WERI-Rb-1 (cell line): ENCODE measurements around the gene SPEM3.

Experiments
- DNase-seq: peaks from one replicate; pipeline ENCODE4 v3.0.0-alpha.2; 2020
- H3K27ac ChIP-seq: fragments of 250-450 bp; sonication (Bioruptor Pico); 2 replicates; pipeline ENCODE4 v1.5.1; 2020; ENCODE audit warnings: mild to moderate bottlenecking, moderate library complexity
- H3K27me3 ChIP-seq: fragments of 250-450 bp; sonication (Bioruptor Pico); 2 replicates; pipeline ENCODE4 v1.5.1; 2021; ENCODE audit warnings: mild to moderate bottlenecking, low read depth, moderate library complexity; ENCODE audit not compliant: insufficient read depth, severe bottlenecking
- H3K36me3 ChIP-seq: fragments of 250-450 bp; sonication (Bioruptor Pico); 2 replicates; pipeline ENCODE4 v1.5.1; 2020; ENCODE audit warnings: mild to moderate bottlenecking, moderate library complexity
- H3K4me3 ChIP-seq: 2 replicates; pipeline ENCODE4 v1.5.1; 2011; ENCODE audit warnings: low read depth, mild to moderate bottlenecking, control low read depth, low read length
- H3K9me3 ChIP-seq: fragments of 250-450 bp; sonication (Bioruptor Pico); 2 replicates; pipeline ENCODE4 v1.5.1; 2021; ENCODE audit warnings: mild to moderate bottlenecking, moderate library complexity; ENCODE audit not compliant: severe bottlenecking
- TF ChIP-seq, protein P1 (sequence below): IDR thresholded peaks from 2 replicates; pipeline ENCODE4 v1.5.1; 2011; ENCODE audit warnings: low read depth, mild to moderate bottlenecking, control low read depth, inconsistent platforms, low read length

SPEM3 gene

DNA sequence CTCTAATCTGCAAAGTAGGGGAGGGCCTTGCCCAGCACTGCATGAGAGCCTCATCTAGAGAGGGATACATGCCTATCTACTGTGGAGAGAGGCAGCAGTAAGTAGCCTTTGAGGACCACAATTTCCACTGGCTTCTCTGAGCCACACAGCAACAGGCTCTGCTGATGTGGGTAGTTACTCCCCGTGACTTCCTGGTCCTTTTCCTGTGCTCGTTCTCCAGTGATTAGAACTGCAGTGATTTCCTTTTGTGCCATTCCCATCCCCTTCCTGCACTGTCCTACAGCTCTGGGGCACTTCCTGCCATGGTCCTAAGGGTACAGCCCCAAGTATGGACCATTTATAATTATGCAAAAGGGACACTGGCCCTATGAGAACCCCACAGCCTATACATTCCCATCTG is 37.4 kb upstream of the SPEM3 start:
- no peak for DNase-seq
- H3K27ac ChIP-seq, result no peak overlapping the region
- H3K36me3 ChIP-seq, result peaks cover 23% of the 10 kb centered on the region
- TF ChIP-seq, protein P1, sequence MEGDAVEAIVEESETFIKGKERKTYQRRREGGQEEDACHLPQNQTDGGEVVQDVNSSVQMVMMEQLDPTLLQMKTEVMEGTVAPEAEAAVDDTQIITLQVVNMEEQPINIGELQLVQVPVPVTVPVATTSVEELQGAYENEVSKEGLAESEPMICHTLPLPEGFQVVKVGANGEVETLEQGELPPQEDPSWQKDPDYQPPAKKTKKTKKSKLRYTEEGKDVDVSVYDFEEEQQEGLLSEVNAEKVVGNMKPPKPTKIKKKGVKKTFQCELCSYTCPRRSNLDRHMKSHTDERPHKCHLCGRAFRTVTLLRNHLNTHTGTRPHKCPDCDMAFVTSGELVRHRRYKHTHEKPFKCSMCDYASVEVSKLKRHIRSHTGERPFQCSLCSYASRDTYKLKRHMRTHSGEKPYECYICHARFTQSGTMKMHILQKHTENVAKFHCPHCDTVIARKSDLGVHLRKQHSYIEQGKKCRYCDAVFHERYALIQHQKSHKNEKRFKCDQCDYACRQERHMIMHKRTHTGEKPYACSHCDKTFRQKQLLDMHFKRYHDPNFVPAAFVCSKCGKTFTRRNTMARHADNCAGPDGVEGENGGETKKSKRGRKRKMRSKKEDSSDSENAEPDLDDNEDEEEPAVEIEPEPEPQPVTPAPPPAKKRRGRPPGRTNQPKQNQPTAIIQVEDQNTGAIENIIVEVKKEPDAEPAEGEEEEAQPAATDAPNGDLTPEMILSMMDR, result no peak
- H3K4me3 ChIP-seq, result no peak overlapping the region
- no peaks in the 10 kb centered on the region for H3K9me3 ChIP-seq
- H3K27me3 ChIP-seq, result no peaks in the 10 kb centered on the region

DNA sequence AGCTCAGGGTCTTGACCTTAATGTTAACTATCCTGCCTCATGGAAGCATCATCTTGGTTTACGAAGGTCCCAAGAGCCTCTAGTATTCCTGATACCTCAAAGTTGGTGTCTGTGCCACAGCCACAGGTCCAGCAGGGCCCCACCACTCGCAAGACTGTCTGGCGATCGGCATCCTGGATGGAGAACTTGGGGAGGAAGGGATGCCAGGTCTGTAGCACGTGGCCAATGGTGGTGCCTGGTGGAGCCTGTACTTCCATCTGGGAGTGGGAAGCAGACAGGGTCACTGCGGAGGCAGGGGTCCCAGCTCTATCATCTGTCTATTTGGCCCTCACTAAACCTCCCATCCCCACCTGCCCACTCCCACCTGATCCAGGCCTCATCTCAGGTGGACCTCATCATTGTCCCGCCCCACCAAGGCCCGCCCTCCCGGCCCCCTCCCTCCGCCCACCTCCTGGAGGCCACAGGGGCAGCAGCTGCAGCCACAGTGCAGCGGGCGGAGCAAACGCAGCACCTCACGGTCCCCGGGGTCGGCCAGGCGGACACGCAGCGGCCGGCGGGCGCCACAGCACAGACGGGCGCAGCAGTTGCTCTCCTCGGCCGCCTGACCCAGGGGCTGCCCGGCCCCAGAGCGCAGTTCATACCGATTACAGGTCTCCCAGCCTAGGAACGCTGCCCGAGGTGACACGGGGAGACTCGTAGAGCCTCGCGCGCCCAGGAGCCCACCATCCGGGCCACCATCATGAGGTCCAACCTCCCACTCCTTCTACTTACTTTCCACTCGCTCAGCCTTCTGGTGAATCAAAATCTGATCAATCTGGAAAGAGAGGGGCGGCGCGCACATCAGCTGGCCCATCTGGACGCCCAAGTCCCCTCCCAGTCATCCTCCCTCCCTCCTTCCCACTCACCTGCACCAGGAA is 35.7 kb upstream of the SPEM3 start:
- TF ChIP-seq, protein P1, result no peak
- no peaks in the 10 kb centered on the region for H3K9me3 ChIP-seq
- H3K27ac ChIP-seq, result no peak overlapping the region
- H3K27me3 ChIP-seq, result no peaks in the 10 kb centered on the region
- H3K4me3 ChIP-seq, result no peak overlapping the region
- no peak for DNase-seq
- H3K36me3 ChIP-seq, result peaks cover 23% of the 10 kb centered on the region

DNA sequence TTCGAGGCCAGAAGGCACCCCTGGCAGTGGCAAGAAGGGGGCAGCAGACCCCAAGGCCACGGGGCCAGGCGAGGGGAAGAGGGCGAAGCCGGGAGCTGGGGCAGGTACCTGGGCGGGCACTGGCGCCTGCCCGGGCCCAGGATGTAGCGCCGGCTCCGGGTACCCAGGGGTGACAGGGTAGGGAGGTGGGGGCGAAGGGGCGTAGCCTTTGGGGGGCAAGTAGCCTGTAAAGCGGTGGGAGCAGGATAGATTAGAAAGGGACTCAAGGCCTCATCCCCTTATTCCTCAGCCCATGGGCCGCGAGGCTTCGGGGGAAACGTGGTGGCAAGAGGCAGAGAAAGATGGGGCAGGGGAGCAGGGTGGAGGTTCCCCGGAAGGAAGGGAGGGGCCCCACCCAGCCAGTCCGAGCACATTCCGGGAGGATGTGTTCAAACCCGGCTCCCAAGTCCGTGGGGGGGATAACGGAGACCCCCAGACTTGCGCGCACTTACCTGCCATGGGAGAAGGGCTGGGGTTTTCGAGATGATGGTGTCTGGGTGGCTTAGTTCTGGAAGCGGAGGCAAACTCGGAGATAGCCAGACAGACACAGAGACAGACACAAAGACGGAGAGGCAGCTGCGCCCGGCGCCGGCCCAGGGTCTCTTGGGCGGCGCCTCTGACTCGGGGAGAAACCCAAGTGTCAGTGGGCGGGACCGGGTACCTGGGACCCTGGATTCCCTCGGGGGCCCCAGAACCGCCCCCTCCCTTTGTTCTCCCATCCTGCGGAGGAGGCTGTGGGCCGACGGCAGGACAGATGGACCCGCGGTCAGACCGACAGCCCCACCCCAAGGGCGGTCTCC is 34.8 kb upstream of the SPEM3 start:
- DNase-seq, result peak; percentile 61
- Histone ChIP-seq H3K27ac (peak overlapping the region; percentile 75), H3K4me3 (peak overlapping the region; percentile 49), H3K27me3 (no peaks in the 10 kb centered on the region), H3K36me3 (peaks cover 17% of the 10 kb centered on the region), H3K9me3 (no peaks in the 10 kb centered on the region)
- TF ChIP-seq, protein P1, result peak; percentile 10; the same call in 1 of the 2 replicates

DNA sequence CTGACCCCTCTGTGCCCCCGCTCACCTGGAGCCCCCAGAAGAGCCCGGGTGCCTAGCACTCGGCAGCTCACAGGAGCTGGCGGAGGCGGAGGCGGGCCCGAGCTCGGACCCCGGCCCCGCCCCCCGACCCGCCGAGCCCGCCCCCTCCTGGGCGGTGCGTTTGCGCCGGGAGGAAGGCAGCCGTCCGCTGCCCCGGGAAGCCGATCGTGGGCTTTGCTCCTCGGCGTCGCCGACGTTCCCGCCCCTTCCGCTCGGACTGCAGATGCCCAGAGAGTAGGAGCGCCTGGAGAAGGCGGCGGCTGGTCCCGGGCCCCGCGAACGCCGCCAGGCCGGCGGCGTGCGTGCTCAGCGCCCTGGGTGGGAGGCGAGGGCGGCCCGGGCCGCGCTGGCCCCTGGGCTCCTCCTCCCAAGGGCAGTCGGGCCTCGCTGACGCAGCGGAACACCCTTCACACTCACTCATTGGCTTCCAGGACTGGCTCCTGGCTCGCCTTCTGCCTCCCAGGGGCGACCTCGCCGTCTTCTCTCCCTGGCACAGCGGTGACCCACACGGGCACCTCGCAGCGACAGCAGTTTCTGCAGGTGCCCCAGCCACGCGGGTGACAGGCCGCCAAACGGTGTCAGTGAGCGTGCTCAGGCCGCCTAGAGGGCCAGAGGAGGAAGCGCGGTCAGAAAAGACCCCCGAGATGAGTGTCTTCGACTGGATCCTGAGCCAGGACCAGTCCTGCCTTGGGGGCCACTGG is 34.0 kb upstream of the SPEM3 start, which contains the start of gene PLSCR3:
Gene PLSCR3, minus strand, starts transcription at position 74 of the 740 bp plus-strand sequence. CDS start 415 bp downstream, outside the sequence.
- TF ChIP-seq, protein P1, result peak; percentile 65
- Histone ChIP-seq H3K27ac (peak within 1 kb of the TSS; percentile 75), H3K36me3 (peaks cover 9% of the 10 kb centered on the region), H3K4me3 (peak within 1 kb of the TSS; percentile 49), H3K27me3 (no peaks in the 10 kb centered on the region), H3K9me3 (no peaks in the 10 kb centered on the region)
- DNase-seq, result peak; percentile 90

DNA sequence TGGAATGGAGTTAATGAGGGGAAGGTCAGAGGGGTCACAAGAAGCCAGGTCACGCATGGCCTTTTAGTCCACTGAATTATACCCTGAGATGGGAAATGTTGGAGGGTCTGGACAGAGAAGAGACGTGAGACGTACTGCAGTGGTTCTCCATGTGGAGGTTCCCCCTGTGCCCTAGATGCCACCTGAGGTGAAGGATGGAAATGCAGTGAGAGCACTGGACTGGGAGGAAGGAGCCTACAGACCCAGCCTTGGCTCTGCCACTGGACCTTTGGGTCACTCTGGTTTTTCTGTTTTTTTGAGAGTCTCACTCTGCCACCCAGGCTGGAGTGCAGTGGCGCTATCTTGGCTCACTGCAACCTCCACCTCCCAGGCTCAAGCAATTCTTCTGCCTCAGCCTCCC is 32.5 kb upstream of the SPEM3 start:
- no peaks in the 10 kb centered on the region for H3K9me3 ChIP-seq
- H3K27ac ChIP-seq, result no peak overlapping the region
- no peaks in the 10 kb centered on the region for H3K27me3 ChIP-seq
- TF ChIP-seq, protein P1, result no peak
- no peak for DNase-seq
- no peak overlapping the region for H3K4me3 ChIP-seq
- H3K36me3 ChIP-seq, result peaks cover 5% of the 10 kb centered on the region
